C4-2B (cell line): ENCODE measurements around the gene ZSCAN18.

Source experiments
- ZFX ChIP-seq: fragments of 450-650 bp; IDR thresholded peaks from 2 replicates; pipeline ENCODE4 v1.6.1; 2017
- TF ChIP-seq, protein P1 (sequence below): fragments of 450-650 bp; conservative IDR thresholded peaks from 2 replicates; pipeline ENCODE4 v1.5.1; 2017; ENCODE audit warnings: mild to moderate bottlenecking

DNA sequence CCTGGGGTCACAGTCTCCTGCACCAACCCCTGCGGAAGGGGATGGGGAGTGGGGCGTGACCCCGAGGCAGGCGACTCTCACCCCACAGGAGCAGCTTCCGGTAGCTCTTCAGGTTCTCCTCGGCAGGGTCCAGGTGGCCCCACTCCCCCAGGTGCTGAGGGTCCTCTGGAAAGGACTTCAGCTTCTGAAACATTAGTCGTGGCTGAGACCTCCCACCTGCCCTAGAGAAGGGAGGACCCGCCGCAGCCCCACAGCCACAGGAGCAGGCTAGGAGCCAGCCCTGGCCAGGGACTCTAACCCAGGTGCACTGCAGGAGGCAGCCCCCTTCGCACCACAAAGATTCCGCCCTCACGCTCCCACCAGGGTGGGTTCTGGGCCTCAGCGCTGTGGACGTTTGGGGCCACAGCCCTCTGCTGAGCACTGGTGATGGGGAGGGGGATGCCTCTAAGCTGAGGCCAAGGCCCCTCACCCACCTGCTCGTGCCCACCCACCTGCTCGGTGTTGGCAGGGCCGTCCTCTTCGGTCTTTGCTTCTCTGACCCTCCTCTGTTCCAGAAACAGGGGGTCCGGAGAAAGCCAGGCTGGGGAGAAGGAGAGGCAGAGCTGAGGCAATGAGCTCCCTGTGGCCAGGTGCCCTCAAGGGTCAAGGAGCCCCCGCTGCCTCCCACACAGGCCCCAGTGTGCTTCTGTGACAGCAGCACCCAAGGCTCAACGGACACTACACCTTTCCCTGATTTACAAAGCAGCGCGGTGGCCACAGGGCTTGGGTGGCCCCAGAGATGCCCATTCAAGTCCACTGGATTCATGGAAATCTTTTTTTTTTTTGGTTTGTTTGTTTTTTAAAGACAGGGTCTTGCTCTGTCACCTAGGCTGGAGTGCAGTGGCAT, 11.0 kb downstream of the ZSCAN18 start:
- TF ChIP-seq, protein P1, sequence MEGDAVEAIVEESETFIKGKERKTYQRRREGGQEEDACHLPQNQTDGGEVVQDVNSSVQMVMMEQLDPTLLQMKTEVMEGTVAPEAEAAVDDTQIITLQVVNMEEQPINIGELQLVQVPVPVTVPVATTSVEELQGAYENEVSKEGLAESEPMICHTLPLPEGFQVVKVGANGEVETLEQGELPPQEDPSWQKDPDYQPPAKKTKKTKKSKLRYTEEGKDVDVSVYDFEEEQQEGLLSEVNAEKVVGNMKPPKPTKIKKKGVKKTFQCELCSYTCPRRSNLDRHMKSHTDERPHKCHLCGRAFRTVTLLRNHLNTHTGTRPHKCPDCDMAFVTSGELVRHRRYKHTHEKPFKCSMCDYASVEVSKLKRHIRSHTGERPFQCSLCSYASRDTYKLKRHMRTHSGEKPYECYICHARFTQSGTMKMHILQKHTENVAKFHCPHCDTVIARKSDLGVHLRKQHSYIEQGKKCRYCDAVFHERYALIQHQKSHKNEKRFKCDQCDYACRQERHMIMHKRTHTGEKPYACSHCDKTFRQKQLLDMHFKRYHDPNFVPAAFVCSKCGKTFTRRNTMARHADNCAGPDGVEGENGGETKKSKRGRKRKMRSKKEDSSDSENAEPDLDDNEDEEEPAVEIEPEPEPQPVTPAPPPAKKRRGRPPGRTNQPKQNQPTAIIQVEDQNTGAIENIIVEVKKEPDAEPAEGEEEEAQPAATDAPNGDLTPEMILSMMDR = no peak
- no peak for TF ChIP-seq ZFX
